Activated CD4-positive, alpha-beta T cell treated with anti-CD3 and anti-CD28 coated beads, Interleukin-2, amount 50 U/mL, for 24 hours (primary cell): ENCODE data around the gene GLS.
A peak's percentile ranks its signal among the peaks of the same experiment; 100 is the strongest.
"Not testable (repeated sequence)": the region's sequence is repeated elsewhere in the genome, so short reads cannot be mapped to it uniquely, and the experiment has no call there.

Experiments
- DNase-seq, 2 donors: peaks; one replicate each; pipeline ENCODE4 v3.0.0-alpha.2; 2020; ENCODE audit warnings: low read depth in 1 of 2, low spot score in 1 of 2

Gene GLS

GRCh38 chr2:190880378-190881083 lies at the start of gene GLS:
Gene GLS (plus strand): TSS chr2:190880821. CDS start chr2:190881085, 264 bp downstream.
- DNase-seq: peak; percentile 85 to 96

- no peak for DNase-seq
Measured at GRCh38 chr2:190831941-190832340, 48.7 kb upstream of the GLS start.

DNA sequence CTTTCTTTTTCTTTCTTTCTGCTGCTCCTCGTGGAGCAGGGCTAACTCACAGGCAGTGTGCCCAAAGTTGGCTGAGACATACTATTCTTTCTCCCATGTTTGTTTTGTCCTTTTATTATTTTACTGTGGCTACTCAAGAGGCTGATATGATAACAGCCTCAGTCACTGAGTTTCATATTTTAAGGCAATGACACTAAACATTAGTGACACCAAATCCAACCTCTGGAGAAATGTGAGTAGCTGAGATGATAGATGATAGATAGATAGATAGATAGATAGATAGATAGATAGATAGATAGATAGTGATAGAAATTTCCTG lies 45.8 kb upstream of the GLS start:
- no peak for DNase-seq

DNA sequence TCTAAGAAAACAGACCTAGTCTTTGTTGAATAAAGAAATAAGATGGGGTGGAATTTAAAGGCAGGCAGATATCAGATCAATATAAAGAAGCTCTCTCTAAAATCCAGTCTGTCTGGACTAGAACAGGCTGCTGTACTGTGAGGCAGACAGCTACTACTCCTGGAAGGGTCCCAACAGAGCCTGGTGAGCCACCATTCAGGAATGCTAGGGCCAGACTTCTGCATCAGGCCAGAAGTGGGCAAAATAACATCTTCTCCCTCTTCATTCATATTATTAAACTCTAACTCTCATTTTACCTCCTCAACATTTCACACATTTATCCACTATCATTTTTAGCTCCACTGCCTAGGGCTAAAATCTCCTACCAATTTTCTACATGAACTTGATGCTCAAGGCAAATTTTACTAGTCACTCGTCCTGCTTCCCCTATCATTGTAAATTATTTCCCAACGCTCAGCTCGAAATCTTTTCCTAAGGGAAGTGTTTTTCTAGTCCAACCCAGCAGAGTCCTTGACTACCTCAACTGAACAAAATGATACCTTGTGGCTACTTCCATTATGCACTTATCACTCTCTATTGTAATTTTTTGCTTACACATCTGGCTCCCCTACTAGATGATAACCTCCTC lies 45.2 kb upstream of the GLS start:
- DNase-seq: no peak

DNA sequence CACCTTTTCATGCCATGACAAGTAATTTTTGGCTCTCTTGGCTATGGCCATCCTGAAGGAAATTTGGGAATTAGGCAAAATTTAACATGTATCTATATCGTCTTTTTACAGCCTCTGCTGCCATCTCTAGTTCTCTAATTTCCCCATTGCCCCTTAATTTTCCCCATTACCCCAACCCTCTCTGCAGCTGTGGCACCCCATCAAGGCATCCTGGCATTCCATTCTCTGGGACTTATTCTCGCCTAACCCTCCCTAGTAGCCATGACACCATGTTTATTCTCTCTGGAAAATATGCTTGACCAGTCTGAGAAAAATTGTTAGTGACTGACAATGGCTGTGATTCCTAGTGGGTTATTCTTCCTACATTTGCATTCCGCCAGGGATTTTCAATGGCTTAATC lies 43.9 kb upstream of the GLS start:
- DNase-seq: no peak

DNA sequence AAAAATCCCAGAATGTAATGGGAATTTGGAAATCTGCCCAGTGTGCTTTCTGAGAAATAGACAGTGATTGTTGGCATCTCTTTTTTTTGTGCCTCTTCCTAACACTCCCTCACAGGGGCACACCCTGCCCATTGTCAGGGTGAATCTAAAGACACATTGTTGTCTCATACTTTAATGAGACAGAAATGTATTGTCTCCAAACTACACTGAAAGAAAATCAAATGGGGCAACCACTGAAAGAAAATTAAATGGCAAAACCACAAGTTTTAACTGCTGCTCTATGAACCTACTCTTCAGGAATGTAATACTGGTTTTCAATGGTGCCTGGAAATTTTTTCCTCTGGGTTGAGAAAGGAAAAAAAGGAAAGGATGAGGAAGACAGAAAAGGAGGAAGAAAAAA lies 43.2 kb upstream of the GLS start:
- no peak for DNase-seq

DNA sequence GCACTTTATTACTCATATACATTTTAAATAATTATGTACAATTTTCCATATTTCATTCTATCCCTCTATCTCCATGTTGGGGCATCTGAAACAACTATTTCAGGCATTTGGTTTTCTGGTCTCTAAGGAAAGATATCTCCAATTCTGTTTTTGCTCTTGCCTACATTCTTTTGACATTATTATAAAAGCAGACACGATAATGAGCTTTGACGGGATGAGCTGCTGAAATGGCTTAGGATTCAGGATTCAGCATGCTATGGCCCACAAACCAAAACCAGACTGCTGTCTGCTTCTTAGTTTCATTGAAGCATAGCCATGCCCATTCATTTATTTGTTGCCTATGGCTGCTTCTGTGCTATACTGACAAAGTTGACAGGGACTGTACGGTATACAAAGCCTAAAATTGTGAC lies 42.7 kb upstream of the GLS start:
- DNase-seq: no peak

DNA sequence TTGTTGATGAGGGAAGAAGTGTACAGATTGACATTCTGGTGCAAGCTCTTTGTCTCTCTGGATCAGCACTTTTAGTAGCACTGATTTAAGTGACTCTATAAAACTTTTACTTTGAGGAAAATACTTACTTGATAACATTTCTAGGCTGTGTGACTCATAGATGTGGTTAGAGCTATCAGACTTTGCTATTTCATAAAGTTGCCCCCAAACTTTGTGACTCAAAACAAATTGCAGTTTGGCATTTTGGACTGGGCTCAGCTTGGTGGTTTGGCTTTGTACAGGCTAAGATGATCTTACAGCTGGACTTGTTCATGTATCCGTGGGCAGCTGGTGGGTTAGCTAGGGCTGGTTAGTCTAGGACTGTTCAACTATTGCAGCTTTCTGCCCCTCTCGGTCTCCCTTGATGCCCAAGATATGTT lies 42.1 kb upstream of the GLS start:
- DNase-seq: no peak

DNA sequence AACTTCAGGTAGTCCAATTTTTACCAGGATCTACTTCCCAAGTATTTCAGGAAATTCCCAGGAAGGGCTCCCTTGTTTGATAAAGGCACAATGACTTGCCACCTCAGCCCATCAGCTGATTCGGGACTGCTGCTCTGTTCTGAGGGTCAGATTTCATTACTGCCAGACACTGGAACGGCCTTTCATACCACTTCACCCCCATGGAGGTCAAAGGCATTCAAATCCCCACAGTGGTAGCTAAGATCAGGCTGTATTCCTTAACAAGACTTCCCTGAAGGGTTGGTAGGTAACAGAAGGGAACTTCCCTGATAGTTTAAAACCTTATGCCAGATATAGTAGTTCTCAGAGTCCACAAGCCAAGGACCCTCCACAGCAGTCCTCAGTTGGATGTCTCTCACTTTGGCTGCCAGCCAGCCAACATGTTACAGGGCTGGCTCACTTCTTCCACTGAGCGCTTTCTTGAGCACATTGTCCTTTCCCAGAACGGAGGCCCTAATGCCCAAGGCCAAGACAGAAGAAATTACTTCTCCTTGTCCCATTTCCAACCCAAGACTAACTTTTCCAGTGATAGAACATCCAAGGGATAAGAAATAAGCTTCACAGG lies 40.0 kb upstream of the GLS start:
- no peak for DNase-seq

DNA sequence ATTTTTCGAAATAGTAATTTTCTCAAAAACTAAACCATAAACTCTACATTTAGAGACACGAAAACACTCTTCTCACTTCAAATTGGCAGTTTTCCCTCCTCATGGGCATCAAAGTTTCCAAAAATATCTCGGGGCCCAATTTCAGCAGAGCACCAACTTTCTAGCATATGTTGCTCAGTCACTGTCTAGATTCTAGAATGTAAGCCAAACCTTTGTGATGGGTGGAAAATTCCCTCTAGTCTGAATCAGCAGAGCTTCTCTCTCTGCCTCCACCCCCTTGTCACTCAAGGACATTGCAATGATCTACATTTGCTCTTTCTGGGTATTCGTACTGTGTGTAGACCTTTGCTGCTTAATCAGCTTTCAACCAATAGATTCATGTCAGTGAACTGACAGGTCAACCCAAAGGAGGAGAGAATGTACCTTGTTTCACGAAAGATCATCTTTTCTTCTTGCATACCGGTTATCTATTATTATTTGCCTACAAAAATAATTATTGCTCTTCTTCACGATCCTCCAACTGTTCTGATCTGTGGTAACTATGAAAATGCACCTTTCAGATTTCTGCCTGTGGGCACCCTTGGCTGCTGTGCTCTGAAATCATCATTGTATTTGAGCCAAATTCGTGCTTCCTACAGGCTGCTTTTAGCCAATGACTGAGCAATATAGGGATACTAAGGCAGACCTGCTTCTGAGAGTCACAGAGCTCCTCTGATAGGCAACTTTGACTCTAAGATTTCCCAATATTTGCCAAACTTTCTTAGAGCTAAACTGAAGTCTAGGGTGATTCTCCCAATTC lies 38.7 kb upstream of the GLS start:
- DNase-seq: no peak

DNA sequence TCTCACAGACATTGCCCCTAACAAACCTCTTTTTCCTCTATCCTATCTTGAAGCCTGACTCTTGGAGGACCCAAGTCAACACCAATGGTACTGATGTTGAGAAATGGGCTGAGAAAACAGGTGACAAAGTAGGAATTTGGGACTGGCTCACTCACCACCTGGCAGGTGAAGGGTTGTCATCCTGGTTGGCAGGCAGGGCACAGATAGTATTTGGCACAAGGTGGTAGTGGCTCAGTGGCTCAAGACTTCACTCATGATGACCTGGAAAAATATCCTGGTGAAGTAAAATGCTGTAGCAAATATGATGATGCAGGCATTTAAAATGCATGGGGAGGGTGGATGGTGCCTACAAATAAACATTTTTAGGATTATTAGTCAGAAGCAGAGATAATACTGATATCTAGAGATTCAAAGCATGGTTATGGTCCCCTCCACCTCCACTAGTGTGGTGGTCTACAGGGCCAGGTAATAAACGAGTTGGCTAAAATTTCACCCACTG lies 38.0 kb upstream of the GLS start:
- DNase-seq: no peak

- peak; percentile 35 to 67 for DNase-seq
Measured at GRCh38 chr2:190843890-190844699, 36.5 kb upstream of the GLS start.

DNA sequence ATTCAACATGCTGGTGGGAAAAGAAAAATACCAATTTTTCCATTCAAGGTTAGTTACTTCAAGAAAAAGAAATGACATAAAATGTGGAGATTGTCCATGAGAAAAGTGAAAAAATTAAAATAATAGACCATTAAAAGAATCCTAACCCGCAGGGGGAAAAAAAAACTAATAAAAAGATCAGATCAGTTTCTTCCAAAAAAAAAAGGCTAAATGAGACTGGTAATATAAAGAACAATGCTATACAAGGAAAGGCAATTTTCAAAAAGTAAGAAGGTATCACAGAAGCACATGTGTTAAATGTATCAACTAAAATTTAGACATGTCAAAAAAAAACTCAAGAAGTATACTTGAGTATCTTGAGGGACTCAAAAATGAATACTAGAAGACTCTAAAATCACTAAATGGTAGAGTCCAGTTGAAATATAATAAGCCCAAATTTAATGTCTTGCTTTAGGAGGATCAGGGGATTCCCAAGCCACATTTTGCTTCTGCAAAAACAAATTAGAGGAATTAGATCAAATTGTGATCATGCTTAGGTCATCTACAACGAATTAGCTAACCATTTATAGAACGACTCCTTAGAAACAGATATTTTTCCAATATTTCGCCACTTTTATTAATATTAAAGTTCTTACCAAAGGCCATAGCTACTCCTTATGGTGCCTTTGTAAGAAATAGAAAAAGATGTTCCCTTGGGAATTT lies 35.8 kb upstream of the GLS start:
- no peak for DNase-seq

GRCh38 chr2:190846746-190847145 lies 33.9 kb upstream of the GLS start:
- DNase-seq: no peak

- DNase-seq: no peak
Measured at GRCh38 chr2:190847504-190848081, 33.0 kb upstream of the GLS start.

DNA sequence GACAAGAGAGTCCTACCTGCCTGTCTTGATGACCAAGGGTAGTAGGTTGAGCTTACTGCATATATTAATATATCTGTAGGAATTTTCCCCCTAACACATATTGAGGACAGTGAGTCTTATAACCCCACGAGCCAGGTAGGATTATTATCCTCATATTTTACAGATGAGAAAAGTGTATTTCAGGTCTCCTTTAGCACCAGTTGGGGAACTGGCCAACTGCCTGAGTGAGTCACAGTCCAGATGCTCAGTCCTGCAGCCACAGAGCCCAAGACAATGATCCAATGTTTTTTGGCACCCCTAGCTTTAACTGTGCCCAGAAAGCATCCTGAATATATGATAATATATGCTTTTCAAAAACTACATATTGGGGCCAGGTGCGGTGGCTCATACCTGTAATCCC lies 30.8 kb upstream of the GLS start:
- DNase-seq: no peak

- DNase-seq: not testable (repeated sequence)
Measured at GRCh38 chr2:190853022-190853421, 27.6 kb upstream of the GLS start.

DNA sequence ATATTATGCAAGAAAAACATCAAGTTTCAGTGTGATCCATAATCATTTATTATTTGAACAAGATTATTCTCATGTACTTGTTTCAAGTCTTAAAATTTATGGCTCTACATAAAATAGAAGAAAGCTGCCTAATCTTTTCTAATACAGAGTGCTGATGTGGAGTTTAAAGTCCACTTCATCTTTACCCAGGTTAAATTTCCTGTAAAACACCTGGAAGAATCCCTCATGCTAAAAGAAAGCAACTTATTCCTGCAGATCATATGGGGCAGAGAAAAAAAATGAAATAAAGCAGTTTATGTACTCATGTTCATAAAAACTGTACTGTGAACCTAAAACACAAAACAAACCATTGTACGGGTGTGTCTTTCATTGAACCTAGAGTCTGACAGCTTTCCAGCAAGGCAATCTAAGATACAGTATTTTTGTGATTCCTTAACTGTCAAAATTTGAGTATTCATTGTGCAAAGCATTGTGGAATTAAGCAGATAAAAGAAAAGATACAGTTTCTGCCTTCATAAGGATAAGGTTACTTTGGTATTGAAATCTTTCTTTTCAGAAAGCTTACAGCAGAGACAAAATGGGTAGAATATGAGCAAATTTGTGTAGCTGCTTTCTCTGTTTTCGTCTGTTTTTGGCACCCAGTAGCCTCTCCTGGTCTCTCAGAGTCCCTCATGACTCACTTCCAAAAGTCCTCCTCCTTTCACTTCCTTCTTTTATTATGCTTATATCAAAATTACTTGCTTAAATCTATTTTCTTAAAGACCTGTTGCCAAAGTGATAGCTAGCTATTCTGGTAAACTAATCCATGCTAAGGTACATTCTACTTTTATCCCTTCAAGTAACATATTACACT lies 26.9 kb upstream of the GLS start:
- no peak for DNase-seq

DNA sequence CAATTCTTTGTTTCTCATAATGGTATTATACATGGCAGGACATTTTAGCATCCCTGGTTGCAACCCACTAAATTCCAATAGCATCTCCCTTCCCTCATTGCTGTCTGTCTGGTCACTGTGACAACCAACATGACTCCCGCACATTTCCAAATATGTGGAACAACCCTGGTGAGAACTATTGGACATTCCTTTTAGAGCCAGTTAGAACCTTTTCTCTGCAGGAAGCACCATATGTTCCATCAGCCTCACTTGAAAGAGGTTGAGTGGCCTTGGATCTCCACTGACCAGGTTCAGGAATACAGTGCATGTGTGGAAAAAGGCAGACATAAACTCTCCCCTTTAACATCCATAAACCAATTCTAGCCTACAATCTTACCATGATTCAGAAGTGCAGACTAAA lies 25.9 kb upstream of the GLS start:
- DNase-seq: no peak
